CD4-positive, alpha-beta T cell treated with Interleukin-1 beta for 1 hour (primary cell): ENCODE data around the gene ASGR2.
"Not testable (repeated sequence)": the region's sequence is repeated elsewhere in the genome, so short reads cannot be mapped to it uniquely, and the experiment has no call there.

Experiments
- DNase-seq, 2 donors: peaks; one replicate each; pipeline ENCODE4 v3.0.0-alpha.2; 2020 to 2022

Gene ASGR2

DNA sequence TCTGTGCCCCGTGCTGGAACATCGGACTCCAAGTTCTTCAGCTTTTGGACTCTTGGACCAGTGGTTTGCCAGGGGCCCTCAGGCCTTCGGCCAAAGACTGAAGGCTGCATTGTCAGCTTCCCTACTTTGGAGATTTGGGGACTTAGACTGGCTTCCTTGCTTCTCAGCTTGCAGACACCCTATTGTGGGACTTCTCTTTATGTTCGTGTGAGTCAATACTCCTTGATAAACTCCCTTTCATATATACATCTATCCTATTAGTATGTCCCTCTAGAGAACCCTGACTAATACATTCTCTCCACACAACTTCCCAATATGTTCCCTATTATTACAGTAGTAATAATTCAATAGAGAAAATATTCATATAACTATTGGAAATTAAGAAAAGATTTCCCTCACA is 9.2 kb upstream of the ASGR2 start:
- DNase-seq = no peak

DNA sequence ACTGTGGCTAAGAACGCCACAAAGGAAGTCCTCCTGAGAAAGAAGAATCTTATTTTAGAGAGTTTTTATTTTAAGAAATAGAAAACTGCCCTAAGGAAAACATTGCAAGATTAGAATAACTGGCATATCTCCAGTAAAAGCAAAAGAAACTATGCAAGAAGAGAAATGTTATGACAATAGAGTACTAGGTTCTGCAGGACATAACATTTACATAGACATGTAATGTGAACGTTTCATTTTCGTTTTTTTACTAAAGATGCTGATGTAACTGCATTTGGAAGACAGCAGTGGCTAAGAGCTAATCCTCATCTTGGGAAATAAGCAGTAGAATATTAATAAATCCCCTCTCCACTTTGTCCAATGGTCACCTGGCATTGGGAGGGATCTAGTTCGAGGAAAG is 7.8 kb upstream of the ASGR2 start:
- no peak for DNase-seq

DNA sequence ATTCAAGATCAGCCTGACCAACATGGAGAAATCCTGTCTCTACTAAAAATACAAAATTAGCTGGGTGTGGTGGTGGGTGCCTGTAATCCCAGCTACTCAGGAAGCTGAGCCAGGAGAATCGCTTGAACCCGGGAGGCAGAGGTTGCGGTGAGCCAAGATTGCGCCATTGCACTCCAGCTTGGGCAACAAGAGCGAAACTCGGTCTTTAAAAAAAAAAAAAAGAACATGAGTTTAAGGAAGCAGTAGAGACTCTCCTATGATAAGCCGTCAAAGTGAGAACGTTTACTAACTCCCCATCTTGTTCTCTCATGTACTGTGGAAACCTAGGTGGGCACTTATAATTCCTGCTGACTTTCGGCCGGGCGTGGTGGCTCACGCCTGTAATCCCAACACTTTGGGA is 6.0 kb upstream of the ASGR2 start:
- DNase-seq = peak in 1 of 2 donors; percentile 42

DNA sequence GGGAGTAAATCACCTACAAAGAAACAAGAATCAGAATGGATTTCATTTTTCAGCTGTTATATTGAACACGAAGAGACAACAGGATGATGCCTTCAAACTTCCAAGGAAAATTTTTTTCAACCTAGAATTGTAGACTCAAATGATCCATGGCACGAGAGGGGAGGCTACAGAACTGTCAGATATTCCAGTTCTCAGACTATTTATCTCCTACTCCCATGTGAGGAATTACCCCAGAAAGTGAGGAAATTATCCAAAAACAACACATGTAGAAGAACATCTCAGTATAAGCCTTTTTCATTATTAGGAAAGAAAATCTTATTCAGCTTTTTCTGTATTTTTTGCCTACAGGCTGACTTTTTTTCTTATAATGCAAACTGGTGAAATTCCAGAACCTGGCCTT is 5.5 kb upstream of the ASGR2 start:
- no peak for DNase-seq

DNA sequence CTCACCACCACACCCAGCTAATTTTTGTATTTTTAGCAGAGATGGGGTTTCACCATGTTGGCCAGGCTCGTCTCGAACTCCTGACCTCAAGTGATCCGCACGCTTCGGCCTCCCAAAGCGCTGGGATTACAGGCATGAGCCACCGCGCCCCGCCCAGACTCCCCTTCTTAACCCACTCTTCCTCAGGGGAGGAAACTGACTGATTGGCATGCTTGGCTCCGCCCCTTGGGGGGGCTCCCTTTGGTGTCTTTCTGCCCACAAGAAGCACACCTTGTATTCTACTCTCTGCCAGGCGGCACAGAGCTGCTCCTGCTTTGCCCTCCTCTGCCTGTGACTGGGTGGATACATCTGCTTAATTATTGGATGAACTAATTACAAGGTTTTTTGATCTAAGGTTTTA is 4.7 kb upstream of the ASGR2 start:
- no peak for DNase-seq

DNA sequence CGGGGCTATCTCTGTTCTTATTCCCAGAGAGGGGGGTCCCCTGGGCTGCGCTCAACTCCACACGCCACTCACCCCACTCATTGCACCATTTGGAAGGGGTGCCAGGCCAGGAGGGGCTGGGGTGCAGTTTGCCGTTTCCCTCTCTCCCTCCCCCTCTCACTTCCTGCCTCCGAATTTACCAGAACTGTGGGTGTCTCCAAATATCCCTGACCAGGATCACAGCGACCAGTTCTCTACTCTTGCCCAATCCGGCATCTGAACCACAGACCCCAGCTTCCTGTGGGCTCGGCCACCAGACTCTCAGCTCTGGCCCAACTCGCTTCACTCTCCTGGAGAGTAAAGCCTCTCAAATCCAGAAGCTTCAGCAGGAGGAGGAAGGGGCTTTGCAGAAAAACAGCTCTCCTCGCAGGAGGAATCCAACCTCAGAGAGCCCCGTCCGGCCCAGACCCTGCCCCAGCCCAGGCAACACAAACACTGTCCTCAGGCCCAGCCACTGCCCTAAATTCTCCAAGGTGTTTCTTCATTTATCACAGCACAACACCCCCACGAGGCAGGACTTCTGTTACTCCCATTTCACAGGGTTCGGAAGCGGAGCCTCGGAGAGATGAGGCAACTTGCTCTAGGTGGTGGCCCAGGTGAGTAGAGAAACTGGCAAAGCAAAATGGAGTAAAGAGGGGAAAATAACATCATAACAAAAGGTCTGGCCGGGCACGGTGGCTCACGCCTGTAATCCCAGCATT is 423 bp upstream of the ASGR2 start:
- DNase-seq = no peak

DNA sequence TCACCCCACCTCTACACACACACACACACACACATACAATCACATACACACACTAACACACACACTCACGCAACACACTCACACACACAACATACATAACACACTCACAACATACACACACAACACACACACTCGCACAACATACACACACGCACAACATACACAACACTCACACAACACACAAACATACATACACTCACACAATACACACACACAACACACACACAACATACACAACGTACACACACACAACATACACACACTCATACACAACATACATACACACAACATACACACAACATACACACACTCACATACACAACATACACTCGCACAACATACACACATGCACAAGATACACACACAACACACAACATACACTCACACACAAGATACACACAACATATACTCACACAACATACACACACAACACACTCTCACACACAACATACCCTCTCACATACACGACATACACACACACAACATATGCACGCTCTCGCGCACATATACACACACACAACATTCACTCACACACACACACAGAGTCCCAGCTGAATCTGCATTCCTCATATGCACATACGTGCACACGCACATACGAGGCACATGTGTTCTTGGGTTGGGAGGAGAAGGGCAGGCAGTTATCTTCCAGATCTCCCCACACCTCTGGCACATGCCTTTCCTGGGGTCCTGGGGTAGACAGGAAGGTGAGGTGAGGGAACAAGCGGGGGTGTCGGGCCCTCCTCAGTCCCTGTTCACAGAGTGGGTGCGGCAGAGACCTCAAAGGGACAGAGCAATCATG is 1.1 kb downstream of the ASGR2 start:
- no peak for DNase-seq

DNA sequence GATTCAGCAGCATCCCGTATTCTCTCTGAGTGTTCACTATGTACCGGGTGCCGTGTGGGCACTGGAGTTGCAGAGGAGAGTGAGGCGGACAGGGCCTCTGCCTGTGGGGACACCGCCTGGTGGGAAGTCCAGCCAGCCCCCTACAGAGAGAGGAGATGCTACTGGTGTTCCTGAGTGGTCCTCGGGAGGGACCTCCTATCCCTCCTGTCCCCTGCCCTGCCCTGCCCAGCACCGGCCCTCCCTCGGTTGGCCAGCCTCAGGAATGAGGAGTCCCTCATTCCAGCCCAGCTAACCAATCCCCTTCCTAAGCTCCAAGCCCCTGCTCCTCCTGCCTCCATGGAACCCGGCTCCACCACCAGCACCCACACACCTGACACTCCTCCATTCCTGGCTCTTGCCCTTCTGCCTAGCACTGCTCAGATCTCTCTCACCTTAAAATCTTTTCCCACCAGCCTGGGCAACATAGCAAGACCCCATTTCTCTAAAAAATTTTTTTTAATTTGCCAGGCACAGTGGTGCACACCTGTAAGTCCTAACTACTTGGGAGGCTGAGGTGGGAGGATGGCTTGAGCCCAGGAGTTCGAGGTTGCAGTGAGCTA is 2.0 kb downstream of the ASGR2 start:
- no peak for DNase-seq

DNA sequence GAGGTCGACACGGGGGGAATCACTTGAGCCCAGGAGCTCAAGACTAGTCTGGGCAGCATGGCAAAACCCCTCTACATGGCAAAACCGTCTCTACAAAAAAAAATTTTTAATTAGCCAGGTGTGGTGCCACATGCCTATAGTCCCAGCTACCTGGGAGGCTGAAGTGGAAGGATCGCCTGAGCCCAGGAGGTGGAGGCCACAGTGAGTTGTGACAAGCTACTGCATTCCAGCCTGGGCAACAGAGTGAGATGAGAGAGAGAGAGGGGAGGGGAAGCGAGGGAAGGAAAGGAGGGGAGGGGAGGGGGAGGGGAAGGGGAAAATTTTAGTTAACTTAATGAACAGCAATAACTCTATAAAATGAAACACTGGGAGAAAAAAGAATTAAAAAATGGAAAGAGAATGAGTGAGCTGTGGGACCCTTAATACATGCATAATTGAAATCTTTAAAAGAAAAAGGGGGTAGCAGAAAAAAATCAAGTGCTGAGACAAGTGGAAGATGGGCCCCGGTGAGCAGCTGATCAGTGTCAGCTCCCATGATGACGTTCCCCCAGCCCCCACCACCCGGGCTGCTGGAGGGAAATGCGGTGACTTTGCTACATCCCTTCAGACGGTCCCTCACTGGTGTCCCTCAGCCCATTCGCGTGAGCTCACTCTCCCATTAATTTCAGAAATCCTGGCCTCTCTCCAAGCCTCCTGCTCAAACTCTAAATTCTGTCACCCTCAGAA is 2.7 kb downstream of the ASGR2 start:
- DNase-seq = peak in 1 of 2 donors; percentile 44

DNA sequence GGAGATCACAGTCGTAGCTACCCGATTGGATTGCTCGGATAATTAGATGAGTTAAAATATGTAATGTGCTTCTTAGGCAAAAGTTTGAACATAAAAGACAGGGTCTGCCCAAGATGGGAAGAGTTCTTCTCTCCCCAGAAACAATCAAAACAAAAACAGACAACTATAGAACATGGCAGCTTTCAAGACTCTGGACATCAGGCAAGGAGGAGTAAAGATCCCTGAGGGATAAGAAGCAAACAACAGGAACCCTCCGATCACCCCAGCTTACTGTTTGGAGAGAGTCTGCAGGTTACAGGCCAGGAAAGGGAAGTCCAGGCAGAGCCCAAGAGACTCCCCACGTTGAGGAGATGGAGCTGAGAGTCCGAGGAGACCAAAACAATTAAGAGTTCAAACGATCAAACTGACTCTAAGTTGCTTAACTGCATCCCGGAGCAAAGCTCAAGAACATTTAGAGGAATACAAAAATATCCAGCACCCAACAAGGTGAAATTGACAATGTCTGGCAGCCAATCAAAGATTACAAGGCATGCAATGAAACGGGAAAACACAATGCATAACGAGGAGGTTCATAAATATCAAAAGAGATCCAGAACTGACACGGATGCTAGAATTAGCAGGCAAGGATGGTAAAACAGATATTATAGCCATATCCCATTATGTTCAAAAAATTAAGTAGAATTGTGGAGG is 3.9 kb downstream of the ASGR2 start:
- no peak for DNase-seq

DNA sequence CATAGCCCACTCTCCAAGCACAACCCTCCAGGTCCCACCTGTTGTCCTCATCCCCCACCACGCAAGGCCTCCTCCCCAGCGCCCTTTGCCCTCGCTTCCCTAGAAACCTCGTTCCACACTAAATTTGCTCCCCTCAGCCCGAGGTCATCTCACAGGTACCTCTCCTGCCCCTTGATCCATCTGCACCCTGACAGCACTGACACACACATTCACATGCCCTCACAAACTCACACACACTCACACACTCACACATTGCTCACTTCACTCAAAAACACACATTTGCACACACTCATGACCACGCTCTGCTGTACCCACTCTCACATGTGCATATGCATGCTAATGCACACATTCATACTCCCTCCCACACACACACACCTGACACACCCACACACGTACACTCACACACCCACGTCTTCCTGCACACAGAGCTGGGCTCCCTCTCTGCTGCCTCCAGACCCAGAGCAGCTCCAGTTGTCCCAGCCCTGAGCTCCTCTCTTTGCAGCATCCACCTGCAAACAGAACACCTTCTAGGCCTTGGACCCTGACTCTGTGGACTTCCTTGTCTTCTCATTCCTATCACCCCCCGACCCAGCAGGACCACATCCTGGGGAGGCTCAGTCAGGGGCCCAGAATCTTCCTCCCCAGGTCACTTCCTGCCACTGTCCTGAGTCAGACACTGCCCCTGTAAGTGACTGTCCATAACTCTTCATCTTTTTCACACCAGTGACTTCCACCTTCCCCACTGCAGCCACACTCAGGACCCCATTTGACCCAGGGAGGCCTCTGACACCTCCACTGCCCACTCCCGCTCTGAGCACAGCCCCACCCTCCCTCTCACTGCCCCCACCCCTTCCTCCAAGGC is 4.9 kb downstream of the ASGR2 start:
- no peak for DNase-seq

DNA sequence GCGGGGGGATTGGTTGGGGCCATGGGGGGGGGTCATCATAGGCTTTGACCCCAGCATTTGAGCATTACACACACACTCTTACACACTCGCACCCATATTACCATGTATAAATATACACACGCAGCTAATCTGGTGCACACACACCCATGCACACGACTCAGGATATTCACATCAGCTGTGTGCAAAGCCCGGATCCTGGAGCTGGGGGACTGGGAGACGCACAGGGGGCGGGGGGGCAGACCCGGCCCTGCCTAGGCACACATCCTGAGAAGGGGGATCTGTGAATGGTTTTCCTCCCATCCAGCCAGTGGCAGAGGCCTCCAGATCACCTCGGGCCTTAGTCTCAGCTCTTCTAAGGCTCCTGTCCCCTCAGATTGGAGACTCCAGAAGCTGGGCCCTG is 5.6 kb downstream of the ASGR2 start:
- no peak for DNase-seq

DNA sequence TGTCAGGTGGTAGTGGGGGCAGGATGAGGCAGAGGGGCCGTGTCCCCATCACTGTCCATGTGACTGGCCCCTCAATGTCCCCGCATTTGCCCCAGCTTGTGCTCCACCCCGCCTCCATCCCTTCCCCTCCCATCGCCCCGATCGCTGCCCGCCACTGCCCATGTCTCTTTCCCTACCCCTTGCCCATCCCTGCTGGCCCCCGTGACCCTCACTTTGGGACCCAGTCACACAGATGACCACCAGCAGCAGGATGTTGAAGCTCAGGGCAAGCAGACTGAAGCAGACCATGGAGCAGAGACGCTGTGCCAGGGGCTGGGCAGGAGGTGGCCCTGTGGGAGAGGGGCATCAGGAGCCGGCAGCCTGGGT is 6.1 kb downstream of the ASGR2 start:
- no peak for DNase-seq

DNA sequence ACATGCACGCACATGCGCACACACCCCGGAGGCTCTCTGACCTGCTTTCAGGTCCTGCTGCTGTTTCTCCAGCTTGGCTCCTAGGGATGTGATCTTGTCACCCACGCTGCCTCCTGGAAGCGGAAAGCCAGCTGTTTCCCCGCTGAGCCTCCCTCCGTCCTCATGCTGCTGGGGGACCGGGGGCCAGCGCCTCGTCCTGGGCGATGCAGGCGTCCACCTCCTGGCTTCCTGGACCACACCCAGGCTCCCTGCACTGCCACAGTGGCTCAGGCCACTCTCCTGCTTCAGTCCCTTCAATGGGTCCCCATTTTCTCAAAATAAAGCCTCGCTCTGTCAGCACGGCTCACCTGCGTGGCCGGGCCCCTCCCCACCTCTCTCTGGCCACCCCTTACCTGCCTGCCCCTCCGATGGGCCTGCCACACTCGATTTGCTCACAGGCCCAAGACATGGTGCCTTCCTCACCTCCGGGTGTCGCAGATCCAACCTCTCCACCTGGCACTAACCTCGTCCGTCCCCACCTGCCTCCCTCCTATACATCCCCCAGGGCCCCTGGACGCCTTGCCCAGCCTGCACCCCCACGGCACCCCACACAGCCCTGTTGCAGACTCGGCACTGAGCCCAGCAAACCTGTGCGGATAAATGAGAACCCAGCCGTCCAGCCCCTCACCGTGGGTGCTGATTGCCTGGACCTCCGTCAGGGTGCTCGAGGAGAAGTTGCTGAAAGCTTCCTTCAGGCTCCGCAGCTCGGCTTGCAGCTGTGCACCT is 6.6 kb downstream of the ASGR2 start:
- no peak for DNase-seq

DNA sequence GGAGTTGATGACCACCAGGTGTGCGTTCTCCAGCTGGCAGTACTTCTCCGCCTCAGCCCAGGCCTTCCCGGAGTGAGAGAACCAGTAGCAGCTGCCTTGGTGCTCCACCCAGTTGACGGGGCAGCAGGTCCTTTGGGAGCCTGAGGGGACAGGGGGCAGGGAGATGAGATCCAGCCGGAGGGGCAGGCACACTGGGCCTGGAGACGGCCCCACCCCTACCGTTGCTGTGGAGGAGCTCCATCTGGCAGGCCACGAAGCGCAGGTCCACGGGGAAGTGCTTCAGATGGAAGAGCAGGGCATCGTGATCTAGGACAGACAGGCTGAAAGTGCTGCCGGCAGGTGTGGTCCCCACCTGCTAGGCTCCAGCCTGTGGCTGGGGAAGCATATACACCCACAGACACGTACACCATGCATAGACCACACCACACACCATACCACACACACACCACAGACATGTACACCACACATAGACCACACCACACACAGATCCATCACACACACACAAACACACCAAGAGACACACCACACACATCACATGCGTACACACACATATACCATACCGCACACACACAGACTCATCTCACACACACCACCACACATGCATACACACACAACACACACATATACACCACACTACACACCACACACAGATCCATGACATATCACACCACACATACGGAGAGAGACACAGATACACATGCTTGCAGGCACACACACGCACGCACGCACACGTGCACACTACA is 7.4 kb downstream of the ASGR2 start:
- DNase-seq = no peak

DNA sequence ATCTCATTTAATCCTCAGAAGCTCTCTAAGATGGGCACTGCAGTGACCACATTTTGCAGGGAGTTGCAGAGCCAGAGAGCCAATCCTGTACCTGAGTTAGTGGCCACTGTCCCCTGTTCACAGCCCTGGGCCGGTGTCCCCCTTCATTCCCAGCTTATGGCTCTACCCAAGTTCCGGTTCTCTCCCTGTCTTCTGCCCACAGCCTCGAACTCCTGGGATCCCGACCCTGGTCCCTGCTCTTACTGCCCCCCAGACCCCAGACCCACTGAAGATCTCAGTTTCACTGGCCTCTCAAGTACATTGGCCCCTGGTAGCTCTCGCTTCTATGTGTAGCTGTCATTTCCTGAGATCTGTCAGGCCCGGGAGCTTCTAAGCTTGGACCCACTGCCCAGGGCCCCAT is 12.2 kb downstream of the ASGR2 start:
- no peak for DNase-seq

DNA sequence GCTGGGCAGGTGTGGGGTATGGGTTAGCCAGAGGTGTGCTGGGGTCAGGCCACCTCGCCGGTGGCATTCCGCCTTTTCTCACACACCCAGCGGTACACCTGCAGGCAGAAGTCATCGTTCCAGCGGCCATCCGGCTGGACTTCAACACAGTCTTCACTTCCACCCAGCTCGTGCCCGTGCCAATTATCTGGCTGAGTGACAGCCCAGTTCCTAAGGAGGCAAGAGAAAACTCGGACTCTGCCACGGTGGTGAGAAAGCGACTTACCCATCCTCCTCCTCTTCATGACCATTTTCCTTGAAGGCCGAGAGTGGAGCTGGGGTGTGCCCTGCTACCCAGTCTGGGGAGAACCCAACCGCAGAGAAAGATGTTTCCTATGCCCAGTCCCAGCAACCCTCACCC is 13.1 kb downstream of the ASGR2 start:
- DNase-seq = no peak

DNA sequence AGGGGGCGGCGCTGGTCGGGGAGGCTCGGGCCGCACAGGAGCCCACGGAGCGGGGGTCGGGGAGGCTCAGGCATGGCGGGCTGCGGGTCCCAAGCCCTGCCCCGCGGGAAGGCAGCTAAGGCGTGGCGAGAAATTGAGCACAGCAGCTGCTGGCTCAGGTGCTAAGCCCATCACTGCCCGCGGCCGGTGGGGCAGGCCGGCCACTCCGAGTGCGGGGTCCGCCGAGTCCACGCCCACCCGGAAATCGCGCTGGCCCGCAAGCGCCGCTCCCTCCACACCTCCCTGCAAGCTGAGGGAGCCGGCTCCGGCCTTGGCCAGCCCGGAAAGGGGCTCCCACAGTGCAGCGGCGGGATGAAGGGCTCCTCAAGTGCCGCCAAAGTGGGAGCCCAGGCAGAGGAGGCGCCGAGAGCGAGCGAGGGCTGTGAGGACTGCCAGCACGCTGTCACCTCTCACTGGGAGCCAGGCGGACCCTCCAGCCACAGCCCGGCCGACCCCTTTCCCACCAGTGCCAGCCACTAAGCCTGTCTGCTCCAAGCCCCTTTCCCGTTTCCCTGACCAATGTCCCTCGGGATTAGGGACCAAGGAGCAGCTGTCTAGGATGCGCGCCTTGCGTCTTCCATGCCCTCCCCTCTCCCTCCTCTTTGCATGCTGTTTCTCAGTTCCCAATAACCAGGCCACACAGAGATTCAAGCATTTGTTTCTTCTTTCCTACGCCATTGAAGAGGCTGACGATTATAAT is 13.8 kb downstream of the ASGR2 start:
- DNase-seq = not testable (repeated sequence)

DNA sequence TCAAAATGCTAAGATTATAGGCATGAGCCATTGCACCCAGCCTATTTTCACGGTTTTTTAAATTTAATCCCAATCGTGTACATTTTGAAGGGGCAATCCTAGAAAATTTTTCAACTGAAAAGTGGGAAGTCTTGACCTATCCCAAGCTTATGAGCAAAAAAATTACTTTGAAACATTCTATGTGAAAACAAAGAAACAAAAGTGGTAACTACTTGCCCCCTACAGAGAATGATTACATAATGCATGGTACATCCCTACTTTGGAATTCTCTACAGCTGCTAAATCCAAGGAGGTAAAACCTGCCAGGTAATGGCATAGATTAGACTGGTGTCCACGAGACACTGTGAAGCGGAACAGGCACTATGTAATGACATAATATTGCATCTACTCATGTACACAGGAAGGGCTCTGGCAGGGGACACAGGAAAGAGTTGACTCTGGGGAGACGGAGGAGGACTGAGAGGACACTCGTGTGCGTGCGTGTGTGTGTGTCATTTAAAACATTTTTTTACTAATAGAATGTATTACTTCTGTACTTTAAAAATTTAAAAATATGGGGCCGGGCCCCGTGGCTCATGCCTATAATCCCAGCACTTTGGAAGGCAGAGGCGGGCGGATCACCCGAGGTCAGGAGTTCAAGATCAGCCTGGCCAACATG is 15.7 kb downstream of the ASGR2 start:
- DNase-seq = peak in 1 of 2 donors; percentile 27
